Lower leg skin (tissue), 3 donors: ENCODE data around the gene GJA10.
A peak's percentile ranks its signal among the peaks of the same experiment; 100 is the strongest.

ENCODE experiments used
- CTCF ChIP-seq, 3 donors: fragments of 450-650 bp; IDR thresholded peaks; one replicate each; pipeline ENCODE4 v1.5.1; 2016; ENCODE audit warnings: antibody characterized with exemption in 3 of 3, mild to moderate bottlenecking in 3 of 3, moderate library complexity in 2 of 3
- POLR2A ChIP-seq, 2 donors: fragments of 450-650 bp; IDR thresholded peaks; one replicate each; pipeline ENCODE4 v1.6.1; 2016 to 2017; ENCODE audit warnings: antibody characterized with exemption in 2 of 2, mild to moderate bottlenecking in 1 of 2, moderate library complexity in 1 of 2

- peak in 1 of 3 donors; percentile 40 for TF ChIP-seq CTCF (IDR thresholded peaks at IDR 0.05)
- no peak for TF ChIP-seq POLR2A (IDR thresholded peaks at IDR 0.05)
Observed at GRCh38 chr6:89940225-89941027, 46.2 kb downstream of the GJA10 start.
